ENCODE data around the gene P4HB.
A peak's percentile ranks its signal among the peaks of the same experiment; 100 is the strongest.

- TF ChIP-seq, protein P1, sequence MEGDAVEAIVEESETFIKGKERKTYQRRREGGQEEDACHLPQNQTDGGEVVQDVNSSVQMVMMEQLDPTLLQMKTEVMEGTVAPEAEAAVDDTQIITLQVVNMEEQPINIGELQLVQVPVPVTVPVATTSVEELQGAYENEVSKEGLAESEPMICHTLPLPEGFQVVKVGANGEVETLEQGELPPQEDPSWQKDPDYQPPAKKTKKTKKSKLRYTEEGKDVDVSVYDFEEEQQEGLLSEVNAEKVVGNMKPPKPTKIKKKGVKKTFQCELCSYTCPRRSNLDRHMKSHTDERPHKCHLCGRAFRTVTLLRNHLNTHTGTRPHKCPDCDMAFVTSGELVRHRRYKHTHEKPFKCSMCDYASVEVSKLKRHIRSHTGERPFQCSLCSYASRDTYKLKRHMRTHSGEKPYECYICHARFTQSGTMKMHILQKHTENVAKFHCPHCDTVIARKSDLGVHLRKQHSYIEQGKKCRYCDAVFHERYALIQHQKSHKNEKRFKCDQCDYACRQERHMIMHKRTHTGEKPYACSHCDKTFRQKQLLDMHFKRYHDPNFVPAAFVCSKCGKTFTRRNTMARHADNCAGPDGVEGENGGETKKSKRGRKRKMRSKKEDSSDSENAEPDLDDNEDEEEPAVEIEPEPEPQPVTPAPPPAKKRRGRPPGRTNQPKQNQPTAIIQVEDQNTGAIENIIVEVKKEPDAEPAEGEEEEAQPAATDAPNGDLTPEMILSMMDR (IDR thresholded peaks at IDR 0.05) = peak; percentile 36 to 74 (median 57)
- peak; percentile 97 for TF ChIP-seq POLR2A (IDR thresholded peaks at IDR 0.05)
Observed at GRCh38 chr17:81860756-81861568, 627 bp upstream of the P4HB start.

Data from breast epithelium (tissue), 3 donors.